Choroid plexus epithelial cell (primary cell): Measurements from ENCODE around the gene SDR42E1.

Experiments
- DNase-seq: peaks from one replicate; pipeline ENCODE4 v3.0.0-alpha.2; 2010; ENCODE audit warnings: low read depth
- H3K4me3 ChIP-seq: 2 replicates; pipeline ENCODE4 v1.5.1; 2011; ENCODE audit warnings: low read depth, mild to moderate bottlenecking, control low read depth, low read length, moderate library complexity
- TF ChIP-seq, protein P1 (sequence below): conservative IDR thresholded peaks from 2 replicates; pipeline ENCODE4 v1.5.1; 2011; ENCODE audit warnings: low read depth, mild to moderate bottlenecking, control low read depth, inconsistent platforms, low read length, moderate library complexity

The SDR42E1 gene

DNA sequence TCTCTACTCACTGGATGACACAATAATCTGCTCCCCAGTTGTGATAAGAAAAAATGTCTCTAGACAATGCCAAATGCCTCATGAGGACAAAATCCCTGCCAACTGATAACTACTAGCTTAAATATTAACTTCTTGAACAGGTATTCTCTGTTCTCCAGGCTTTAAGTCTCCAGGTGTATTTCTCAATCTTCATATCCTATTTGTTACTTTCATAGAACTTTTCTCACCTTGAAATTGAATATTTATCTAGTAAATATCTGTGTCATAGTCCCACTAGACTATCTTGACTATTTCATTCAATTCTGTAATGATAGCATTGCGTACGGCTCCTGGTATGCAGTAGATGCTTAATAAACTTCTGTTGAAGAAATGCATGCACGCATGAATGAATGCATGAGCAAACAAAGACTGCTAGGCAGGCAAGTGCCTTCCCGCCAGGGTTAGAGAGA, 39.7 kb upstream of the SDR42E1 start:
- TF ChIP-seq, protein P1, sequence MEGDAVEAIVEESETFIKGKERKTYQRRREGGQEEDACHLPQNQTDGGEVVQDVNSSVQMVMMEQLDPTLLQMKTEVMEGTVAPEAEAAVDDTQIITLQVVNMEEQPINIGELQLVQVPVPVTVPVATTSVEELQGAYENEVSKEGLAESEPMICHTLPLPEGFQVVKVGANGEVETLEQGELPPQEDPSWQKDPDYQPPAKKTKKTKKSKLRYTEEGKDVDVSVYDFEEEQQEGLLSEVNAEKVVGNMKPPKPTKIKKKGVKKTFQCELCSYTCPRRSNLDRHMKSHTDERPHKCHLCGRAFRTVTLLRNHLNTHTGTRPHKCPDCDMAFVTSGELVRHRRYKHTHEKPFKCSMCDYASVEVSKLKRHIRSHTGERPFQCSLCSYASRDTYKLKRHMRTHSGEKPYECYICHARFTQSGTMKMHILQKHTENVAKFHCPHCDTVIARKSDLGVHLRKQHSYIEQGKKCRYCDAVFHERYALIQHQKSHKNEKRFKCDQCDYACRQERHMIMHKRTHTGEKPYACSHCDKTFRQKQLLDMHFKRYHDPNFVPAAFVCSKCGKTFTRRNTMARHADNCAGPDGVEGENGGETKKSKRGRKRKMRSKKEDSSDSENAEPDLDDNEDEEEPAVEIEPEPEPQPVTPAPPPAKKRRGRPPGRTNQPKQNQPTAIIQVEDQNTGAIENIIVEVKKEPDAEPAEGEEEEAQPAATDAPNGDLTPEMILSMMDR: no peak
- DNase-seq: no peak
- no peak overlapping the region for H3K4me3 ChIP-seq

DNA sequence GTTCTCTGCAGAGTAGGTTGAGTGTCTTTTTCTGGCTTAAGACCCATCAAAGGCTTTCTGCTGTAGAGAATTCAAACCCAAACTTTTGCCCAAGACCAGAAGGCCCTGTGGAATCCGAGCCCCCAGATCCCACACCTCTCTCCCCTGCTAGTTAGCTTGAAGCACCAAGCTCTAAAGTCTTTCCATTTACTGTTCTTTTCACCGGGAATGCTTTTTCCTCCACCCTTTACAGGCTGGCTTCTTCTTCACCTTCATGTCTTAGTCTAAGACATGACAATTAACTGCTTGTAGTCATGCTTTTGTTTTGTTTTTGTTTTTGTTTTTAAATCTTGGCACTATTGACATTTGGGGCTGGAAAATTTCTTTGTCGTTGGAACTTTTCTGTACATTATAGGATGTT, 39.2 kb upstream of the SDR42E1 start:
- no peak overlapping the region for H3K4me3 ChIP-seq
- no peak for DNase-seq
- TF ChIP-seq, protein P1: no peak

DNA sequence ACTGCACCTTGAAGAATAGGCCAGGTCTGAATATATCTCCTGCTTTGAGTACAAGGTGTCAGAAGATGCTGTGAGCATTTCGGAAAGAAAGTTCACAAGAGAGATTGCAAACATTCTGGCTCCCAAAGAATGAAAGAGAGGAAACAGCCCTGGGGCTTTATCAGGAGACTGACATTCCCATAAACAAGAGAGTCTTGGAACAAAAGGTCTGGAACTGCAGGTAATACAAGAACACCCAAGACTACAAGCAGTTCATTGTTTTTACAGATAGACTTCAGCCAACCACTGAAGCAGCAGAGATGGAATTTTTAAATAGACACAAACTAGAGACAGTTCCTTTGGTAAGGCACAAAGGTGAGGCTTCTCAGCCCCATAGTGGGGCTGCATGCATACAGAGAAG, 38.2 kb upstream of the SDR42E1 start:
- TF ChIP-seq, protein P1: no peak
- H3K4me3 ChIP-seq: no peak overlapping the region
- no peak for DNase-seq

DNA sequence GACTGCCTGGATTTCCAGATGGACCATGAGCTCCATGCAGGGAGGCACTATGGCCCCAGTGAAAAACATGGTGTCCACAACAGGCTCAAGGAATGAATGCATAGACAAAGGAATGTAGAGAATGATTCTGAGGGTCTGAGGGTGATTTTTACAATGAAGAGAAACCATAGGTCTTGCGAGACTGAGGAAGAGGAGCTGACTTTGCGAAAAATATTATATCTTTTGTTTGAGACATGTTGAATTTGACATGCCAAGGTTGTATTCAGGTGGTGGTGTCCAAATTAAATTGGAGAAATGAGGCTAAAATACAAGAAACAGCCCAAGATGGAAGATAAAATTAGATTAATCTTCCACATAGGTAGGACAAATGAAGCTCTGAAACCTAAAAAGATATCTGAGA, 36.5 kb upstream of the SDR42E1 start:
- no peak overlapping the region for H3K4me3 ChIP-seq
- DNase-seq: no peak
- TF ChIP-seq, protein P1: no peak

DNA sequence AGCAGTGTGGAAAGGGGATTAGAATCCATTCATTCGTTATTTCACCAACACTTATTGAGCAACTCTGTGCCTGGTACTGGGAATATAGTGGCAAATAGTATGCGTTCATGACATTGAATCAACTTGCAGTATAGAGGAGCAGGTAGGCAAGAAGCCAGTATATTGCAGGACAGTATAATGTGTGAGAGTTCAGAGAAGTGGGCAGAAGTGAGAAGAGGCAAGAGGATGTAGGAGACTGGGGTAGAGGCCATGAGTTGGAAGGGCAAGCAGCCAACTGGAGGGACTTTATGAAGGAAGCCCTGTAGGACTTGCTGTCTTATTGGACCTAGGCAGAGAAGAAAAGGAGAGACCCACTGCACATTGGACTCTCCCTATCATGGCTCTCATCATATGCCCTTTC, 36.1 kb upstream of the SDR42E1 start:
- no peak overlapping the region for H3K4me3 ChIP-seq
- TF ChIP-seq, protein P1: no peak
- no peak for DNase-seq

DNA sequence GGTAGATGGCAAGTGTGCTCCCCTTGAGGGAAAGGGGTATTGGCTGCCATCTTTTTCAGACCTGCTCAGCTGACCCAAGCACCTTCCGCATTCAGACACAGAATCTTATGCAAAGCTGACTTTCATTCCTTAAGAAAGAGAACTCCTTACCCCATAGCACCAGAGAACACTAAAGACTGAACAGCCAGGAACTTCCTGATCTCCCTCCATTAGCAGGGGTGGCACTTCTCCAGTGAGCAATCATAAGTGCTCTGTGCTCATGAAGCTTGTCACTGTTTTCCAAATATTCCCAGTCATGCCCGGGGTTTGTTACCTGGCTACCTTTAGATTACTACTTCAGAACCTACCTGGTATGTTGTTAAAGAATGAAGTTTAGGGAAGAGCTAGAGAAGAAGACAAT, 35.7 kb upstream of the SDR42E1 start:
- TF ChIP-seq, protein P1: no peak
- no peak overlapping the region for H3K4me3 ChIP-seq
- DNase-seq: no peak

DNA sequence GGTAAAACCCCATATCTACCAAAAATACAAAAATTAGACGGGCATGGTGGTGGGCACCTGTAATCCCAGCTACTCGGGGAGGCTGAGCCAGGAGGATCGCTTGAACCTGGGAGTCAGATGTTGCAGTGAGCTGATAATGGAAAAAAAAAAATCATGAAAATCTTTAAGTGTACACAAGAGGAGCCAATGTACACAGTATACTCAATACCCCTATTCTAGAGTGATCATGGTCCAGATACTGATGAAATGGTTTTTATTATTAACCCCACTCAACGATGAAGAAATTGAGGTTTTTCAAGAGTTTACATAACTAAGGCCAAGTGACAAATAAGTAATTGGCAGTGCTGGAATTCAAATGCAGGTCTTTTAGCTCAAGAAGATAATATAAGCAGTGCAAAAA, 35.3 kb upstream of the SDR42E1 start:
- DNase-seq: no peak
- no peak overlapping the region for H3K4me3 ChIP-seq
- TF ChIP-seq, protein P1: no peak
